Tongue (tissue), 2 donors: Measurements from ENCODE around the gene GYS2. TPM values are rescaled to one million over a fixed set of nuclear protein-coding genes. Genes with fewer than 3 reads are reported as not detected.
A peak's percentile ranks its signal among the peaks of the same experiment; 100 is the strongest.
"Not testable (repeated sequence)": the region's sequence is repeated elsewhere in the genome, so short reads cannot be mapped to it uniquely, and the experiment has no call there.

ENCODE experiments used
- DNase-seq: peaks from one replicate; pipeline ENCODE4 v3.0.0-alpha.2; 2015
- total RNA-seq: library from RNA; depleted of rRNA; stranded (reverse); fragments of >200 nt; gene quantifications from one replicate; pipeline ENCODE4 v1.2.3, GENCODE V29; 2014

Gene GYS2
- total RNA-seq, 1 donor from 2014 or later = not detected

GRCh38 chr12:21600196-21600595, 4.5 kb downstream of the GYS2 start:
- no peak for DNase-seq

GRCh38 chr12:21599143-21599999, 5.3 kb downstream of the GYS2 start:
- DNase-seq = no peak

- no peak for DNase-seq
These were observed 6.0 kb downstream of the GYS2 start for GRCh38 chr12:21598651-21599050.

GRCh38 chr12:21595356-21595755, 9.3 kb downstream of the GYS2 start:
- not testable (repeated sequence) for DNase-seq

- no peak for DNase-seq
These were observed 19.2 kb downstream of the GYS2 start for GRCh38 chr12:21585485-21585884.

GRCh38 chr12:21584403-21585182, 20.1 kb downstream of the GYS2 start:
- not testable (repeated sequence) for DNase-seq

GRCh38 chr12:21583587-21583986, 21.1 kb downstream of the GYS2 start:
- DNase-seq = no peak

- DNase-seq = no peak
These were observed 23.7 kb downstream of the GYS2 start for GRCh38 chr12:21580748-21581516.

- DNase-seq = no peak
These were observed 27.1 kb downstream of the GYS2 start for GRCh38 chr12:21577516-21577915.

- DNase-seq = no peak
These were observed 28.2 kb downstream of the GYS2 start for GRCh38 chr12:21576431-21576830.

GRCh38 chr12:21573733-21574358, 30.8 kb downstream of the GYS2 start:
- DNase-seq = no peak

GRCh38 chr12:21571046-21571445, 33.6 kb downstream of the GYS2 start:
- DNase-seq = no peak

- no peak for DNase-seq
These were observed 36.5 kb downstream of the GYS2 start for GRCh38 chr12:21568115-21568514.

GRCh38 chr12:21566907-21567394, 37.7 kb downstream of the GYS2 start:
- no peak for DNase-seq

- no peak for DNase-seq
These were observed 38.3 kb downstream of the GYS2 start for GRCh38 chr12:21566223-21566906.

- no peak for DNase-seq
These were observed 41.8 kb downstream of the GYS2 start for GRCh38 chr12:21562859-21563258.

- DNase-seq = no peak
These were observed 43.5 kb downstream of the GYS2 start for GRCh38 chr12:21561158-21561557.

GRCh38 chr12:21559855-21560569, 44.6 kb downstream of the GYS2 start:
- no peak for DNase-seq

- DNase-seq = no peak
These were observed 46.5 kb downstream of the GYS2 start for GRCh38 chr12:21558100-21558679.

- DNase-seq = peak; percentile 95
These were observed 51.3 kb downstream of the GYS2 start for GRCh38 chr12:21553329-21553675.
